ENCODE measurements around the gene SPDL1. TPM values are rescaled to one million over a fixed set of nuclear protein-coding genes. Genes with fewer than 3 reads are reported as not detected.

SPDL1 gene
- total and polyA plus RNA-seq, 8 donors: 4.8 to 140 (median 6.2) TPM

GRCh38 chr5:169632946-169633345, 49.4 kb downstream of the SPDL1 start:
- H3K27me3 ChIP-seq: peaks cover 0 to 22% (median 18%) of the 10 kb centered on the region in 3 donors
- TF ChIP-seq POLR2AphosphoS5 (IDR thresholded peaks at IDR 0.05): no peak
- TF ChIP-seq POLR2A (IDR thresholded peaks at IDR 0.05): no peak
- TF ChIP-seq CTCF (IDR thresholded peaks at IDR 0.05): no peak
- TF ChIP-seq EP300 (IDR thresholded peaks at IDR 0.05): no peak
- no peak for DNase-seq
- peaks cover 0 to 5% (median 0%) of the 10 kb centered on the region in 4 donors for H3K9me3 ChIP-seq
- H3K4me1 ChIP-seq: peaks cover 0 to 13% (median 9%) of the 10 kb centered on the region in 4 donors
- WGBS, 5 donors: 58 to 88% (median 68%) methylated on average over 1 of the region's 1 CpG
- H3K27ac ChIP-seq: no peak overlapping the region
- H3K36me3 ChIP-seq: no peaks in the 10 kb centered on the region
- H3K4me3 ChIP-seq: no peak overlapping the region
- intact Hi-C loops (cut with DNase I; ENCODE audit: low total_unique reads): no loop called here

- 60 to 79% (median 75%) methylated on average over 1 of the region's 1 CpG for WGBS, 5 donors
- TF ChIP-seq CTCF (IDR thresholded peaks at IDR 0.05) (no peak), POLR2A (IDR thresholded peaks at IDR 0.05) (no peak), EP300 (IDR thresholded peaks at IDR 0.05) (no peak), POLR2AphosphoS5 (IDR thresholded peaks at IDR 0.05) (no peak)
- intact Hi-C loops (cut with DNase I; ENCODE audit: low total_unique reads): no loop called here
- Histone ChIP-seq H3K4me1 (peaks cover 0 to 19% (median 10%) of the 10 kb centered on the region in 4 donors), H3K36me3 (no peaks in the 10 kb centered on the region), H3K27ac (no peak overlapping the region), H3K27me3 (peaks cover 0 to 22% (median 18%) of the 10 kb centered on the region in 3 donors), H3K4me3 (no peak overlapping the region), H3K9me3 (peaks cover 0 to 15% (median 3%) of the 10 kb centered on the region in 4 donors)
- no peak for DNase-seq
Observed at GRCh38 chr5:169634606-169635005, 51.0 kb downstream of the SPDL1 start.

- intact Hi-C loops (cut with DNase I; ENCODE audit: low total_unique reads): no loop called here
- peaks cover 0 to 19% (median 10%) of the 10 kb centered on the region in 4 donors for H3K4me1 ChIP-seq
- DNase-seq: no peak
- peaks cover 0 to 20% (median 6%) of the 10 kb centered on the region in 4 donors for H3K9me3 ChIP-seq
- WGBS, 5 donors: 61 to 83% (median 73%) methylated on average over 1 of the region's 1 CpG
- H3K36me3 ChIP-seq: no peaks in the 10 kb centered on the region
- TF ChIP-seq EP300 (IDR thresholded peaks at IDR 0.05) (no peak), CTCF (IDR thresholded peaks at IDR 0.05) (no peak), POLR2A (IDR thresholded peaks at IDR 0.05) (no peak), POLR2AphosphoS5 (IDR thresholded peaks at IDR 0.05) (no peak)
- H3K4me3 ChIP-seq: no peak overlapping the region
- no peak overlapping the region for H3K27ac ChIP-seq
- H3K27me3 ChIP-seq: peaks cover 0 to 22% (median 18%) of the 10 kb centered on the region in 3 donors
Observed at GRCh38 chr5:169635936-169636335, 52.4 kb downstream of the SPDL1 start.

GRCh38 chr5:169636477-169637084, 53.0 kb downstream of the SPDL1 start:
- Histone ChIP-seq H3K27me3 (peaks cover 0 to 22% (median 18%) of the 10 kb centered on the region in 3 donors), H3K36me3 (no peaks in the 10 kb centered on the region), H3K4me1 (peaks cover 0 to 19% (median 10%) of the 10 kb centered on the region in 4 donors), H3K27ac (peak overlapping the region in 4 of 5 donors; percentile 47 to 82 (median 70)), H3K9me3 (peaks cover 0 to 20% (median 6%) of the 10 kb centered on the region in 4 donors), H3K4me3 (peak overlapping the region; percentile 34 to 60 (median 48))
- TF ChIP-seq CTCF (IDR thresholded peaks at IDR 0.05): no peak
- 31 to 60% (median 43%) methylated on average over 22 to 23 of the region's 23 CpGs for WGBS, 5 donors
- intact Hi-C loops (cut with DNase I; ENCODE audit: low total_unique reads): no loop called here
- no peak for DNase-seq

Measured in stomach (tissue), 9 donors.